Skeletal muscle satellite cell (primary cell): ENCODE data around the gene DAB2.
"Not testable (repeated sequence)": the region's sequence is repeated elsewhere in the genome, so short reads cannot be mapped to it uniquely, and the experiment has no call there.

Source experiments
- H3K27me3 ChIP-seq: 2 replicates; pipeline ENCODE4 v1.7.0; 2013; ENCODE audit warnings: low read length; ENCODE audit not compliant: control insufficient read depth, insufficient read depth
- H3K36me3 ChIP-seq: 2 replicates; pipeline ENCODE4 v1.7.0; 2013; ENCODE audit warnings: mild to moderate bottlenecking, control low read depth, low read length; ENCODE audit not compliant: insufficient read depth
- H3K4me1 ChIP-seq: 2 replicates; pipeline ENCODE4 v1.7.0; 2013; ENCODE audit warnings: low read length; ENCODE audit not compliant: control insufficient read depth, insufficient read depth
- H3K4me2 ChIP-seq: 2 replicates; pipeline ENCODE4 v1.7.0; 2013; ENCODE audit warnings: mild to moderate bottlenecking, low read length
- H3K4me3 ChIP-seq: 2 replicates; pipeline ENCODE4 v1.7.0; 2013; ENCODE audit warnings: low read length
- H3K9ac ChIP-seq: 2 replicates; pipeline ENCODE4 v1.7.0; 2013; ENCODE audit warnings: mild to moderate bottlenecking, low read depth, low read length, moderate library complexity
- H3K9me3 ChIP-seq: replicated peaks from 2 replicates; pipeline ENCODE4 v1.7.0; 2013; ENCODE audit warnings: mild to moderate bottlenecking, control low read depth, low read length

Gene DAB2

GRCh38 chr5:39415201-39415600 is 9.6 kb downstream of the DAB2 start:
- peaks cover 26% of the 10 kb centered on the region for H3K4me1 ChIP-seq

DNA sequence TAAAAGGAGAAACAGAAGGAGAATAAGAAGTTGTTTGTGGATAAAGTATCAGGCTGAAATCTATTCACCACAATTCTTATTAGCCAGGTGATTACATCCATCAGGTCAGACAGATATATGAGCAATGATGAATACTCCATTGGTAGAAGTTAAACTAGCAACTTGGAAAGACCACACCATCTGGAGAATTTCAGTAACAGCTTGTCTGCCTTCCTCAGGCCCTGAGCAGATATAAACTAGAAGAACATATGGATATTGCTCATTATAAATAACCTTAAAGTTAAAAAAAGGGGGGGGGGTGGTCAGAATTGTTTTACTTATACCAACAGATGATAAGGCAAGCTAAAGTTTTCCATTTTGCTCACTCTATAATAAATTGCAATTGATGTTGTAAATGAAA is 10.4 kb downstream of the DAB2 start:
- Histone ChIP-seq H3K4me3 (no peak overlapping the region), H3K36me3 (peaks cover 24% of the 10 kb centered on the region), H3K4me1 (peaks cover 28% of the 10 kb centered on the region)

More at GRCh38 chr5:39415201-39415600, 9.6 kb downstream of the DAB2 start:
- Histone ChIP-seq H3K36me3 (peaks cover 24% of the 10 kb centered on the region), H3K4me2 (no peak overlapping the region), H3K4me3 (no peak overlapping the region), H3K27me3 (no peaks in the 10 kb centered on the region), H3K9me3 (no peaks in the 10 kb centered on the region), H3K9ac (no peak overlapping the region)

DNA sequence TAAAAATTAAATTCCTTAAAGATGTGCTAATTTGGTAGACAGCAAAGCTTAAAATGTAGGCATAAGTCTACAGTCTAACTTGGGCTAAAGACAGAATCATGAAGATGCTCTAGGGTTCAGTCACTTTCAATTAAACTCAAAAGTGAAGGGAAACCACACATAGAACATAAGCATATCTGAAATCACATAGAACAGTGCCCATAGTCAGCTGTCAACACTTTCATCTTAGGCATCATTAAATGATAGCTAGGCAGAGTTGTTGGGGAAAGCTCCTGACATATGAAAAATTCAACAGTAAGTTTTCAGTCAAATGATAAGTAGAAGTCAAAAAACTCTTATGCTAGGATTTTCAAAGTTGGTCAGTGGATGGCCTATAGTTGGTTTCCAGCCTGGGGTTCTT is 11.0 kb downstream of the DAB2 start:
- no peak overlapping the region for H3K4me2 ChIP-seq
- no peak overlapping the region for H3K9ac ChIP-seq
- H3K4me1 ChIP-seq: peaks cover 28% of the 10 kb centered on the region
- no peaks in the 10 kb centered on the region for H3K27me3 ChIP-seq
- H3K36me3 ChIP-seq: peaks cover 24% of the 10 kb centered on the region
- no peak overlapping the region for H3K4me3 ChIP-seq
- H3K9me3 ChIP-seq: no peaks in the 10 kb centered on the region

More for the DNA sequence above, 10.4 kb downstream of the DAB2 start:
- Histone ChIP-seq H3K4me2 (no peak overlapping the region), H3K9ac (no peak overlapping the region), H3K27me3 (no peaks in the 10 kb centered on the region), H3K9me3 (no peaks in the 10 kb centered on the region)

DNA sequence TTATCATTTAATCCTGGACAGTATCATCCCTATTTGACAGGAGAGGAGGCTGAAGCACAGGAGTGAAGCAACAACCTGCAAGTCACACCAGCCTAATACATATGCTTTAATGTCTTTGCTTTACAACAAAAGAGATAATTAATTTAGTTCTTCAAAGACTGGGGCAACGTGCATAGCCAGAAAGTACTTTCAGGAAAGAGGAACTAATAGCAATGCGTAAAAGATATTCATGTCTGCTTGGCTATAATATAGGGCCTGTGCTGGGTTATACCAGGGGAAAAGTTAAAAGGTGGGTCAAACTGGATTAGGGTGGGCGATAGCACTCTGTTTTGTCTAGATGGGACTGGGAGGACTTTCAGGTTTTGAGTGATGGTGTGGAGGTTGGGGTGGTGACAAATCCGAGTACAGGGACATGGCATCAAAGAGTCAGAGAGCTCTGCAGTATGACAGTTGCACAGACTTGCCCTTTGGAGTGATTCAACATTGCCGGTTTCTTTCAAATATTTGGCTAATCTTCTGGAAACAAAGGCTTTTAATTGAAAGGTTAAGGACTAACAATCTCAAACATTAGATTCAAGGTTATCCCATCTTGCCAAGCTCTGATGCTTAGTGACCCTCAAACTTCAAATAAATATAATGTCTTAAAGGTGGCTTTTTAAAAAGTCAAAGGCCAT is 11.9 kb downstream of the DAB2 start:
- no peak overlapping the region for H3K9ac ChIP-seq
- peaks cover 26% of the 10 kb centered on the region for H3K36me3 ChIP-seq
- H3K4me3 ChIP-seq: no peak overlapping the region
- H3K9me3 ChIP-seq: no peaks in the 10 kb centered on the region
- no peaks in the 10 kb centered on the region for H3K27me3 ChIP-seq
- no peak overlapping the region for H3K4me2 ChIP-seq
- peaks cover 28% of the 10 kb centered on the region for H3K4me1 ChIP-seq

GRCh38 chr5:39411985-39412384 is 12.8 kb downstream of the DAB2 start:
- Histone ChIP-seq H3K9ac (no peak overlapping the region), H3K9me3 (no peaks in the 10 kb centered on the region), H3K27me3 (no peaks in the 10 kb centered on the region), H3K4me3 (no peak overlapping the region), H3K4me2 (no peak overlapping the region), H3K36me3 (peaks cover 23% of the 10 kb centered on the region), H3K4me1 (peaks cover 28% of the 10 kb centered on the region)

DNA sequence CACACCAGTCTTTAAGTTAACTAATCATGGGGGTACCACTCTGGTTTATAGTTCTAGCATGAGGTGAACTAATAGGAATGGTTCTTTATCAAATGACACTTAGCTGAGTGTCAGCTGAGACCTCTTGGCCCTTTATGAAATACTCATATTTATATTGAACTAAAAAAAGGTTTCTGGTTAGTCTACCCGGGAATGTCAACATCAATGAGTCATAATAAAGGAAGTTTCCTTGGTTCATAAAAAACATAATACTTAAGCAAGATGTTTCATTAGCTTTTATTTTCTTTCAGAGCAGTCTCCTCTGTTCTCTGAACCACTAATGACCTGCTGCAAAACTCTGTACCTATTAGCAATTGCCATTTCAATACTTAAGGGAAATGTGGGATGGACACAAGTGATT is 13.7 kb downstream of the DAB2 start:
- peaks cover 28% of the 10 kb centered on the region for H3K4me1 ChIP-seq

DNA sequence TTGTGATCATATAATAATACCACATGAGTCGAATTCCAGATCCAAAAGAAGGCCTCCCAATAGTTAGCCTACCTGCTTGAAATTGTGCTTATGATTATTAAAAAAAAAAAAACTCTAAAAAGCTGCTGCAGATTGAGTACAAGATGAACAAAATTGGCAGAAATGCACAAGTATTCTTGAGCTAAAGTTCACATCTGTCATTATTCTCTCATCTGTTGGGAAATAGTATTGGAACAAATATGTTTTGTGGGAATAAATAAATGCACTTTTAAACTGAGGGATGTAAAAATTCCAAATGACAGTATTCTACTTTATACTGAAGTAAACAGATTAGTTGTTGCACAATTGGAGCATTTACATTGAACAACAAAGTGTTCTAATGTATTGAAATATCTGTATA is 15.7 kb downstream of the DAB2 start:
- no peak overlapping the region for H3K9ac ChIP-seq
- H3K4me3 ChIP-seq: no peak overlapping the region
- H3K36me3 ChIP-seq: peaks cover 12% of the 10 kb centered on the region
- no peaks in the 10 kb centered on the region for H3K27me3 ChIP-seq
- no peak overlapping the region for H3K4me2 ChIP-seq
- peaks cover 22% of the 10 kb centered on the region for H3K4me1 ChIP-seq
- no peaks in the 10 kb centered on the region for H3K9me3 ChIP-seq

More for the DNA sequence above, 13.7 kb downstream of the DAB2 start:
- Histone ChIP-seq H3K27me3 (no peaks in the 10 kb centered on the region), H3K4me2 (peak overlapping the region; percentile 62), H3K9ac (no peak overlapping the region), H3K9me3 (no peaks in the 10 kb centered on the region), H3K36me3 (peaks cover 24% of the 10 kb centered on the region), H3K4me3 (peak overlapping the region; percentile 26)

- Histone ChIP-seq H3K4me2 (no peak overlapping the region), H3K4me3 (no peak overlapping the region), H3K36me3 (peaks cover 9% of the 10 kb centered on the region), H3K9ac (no peak overlapping the region), H3K9me3 (no peaks in the 10 kb centered on the region), H3K27me3 (no peaks in the 10 kb centered on the region), H3K4me1 (peaks cover 29% of the 10 kb centered on the region)
Observed at GRCh38 chr5:39405083-39405843, 19.5 kb downstream of the DAB2 start.

DNA sequence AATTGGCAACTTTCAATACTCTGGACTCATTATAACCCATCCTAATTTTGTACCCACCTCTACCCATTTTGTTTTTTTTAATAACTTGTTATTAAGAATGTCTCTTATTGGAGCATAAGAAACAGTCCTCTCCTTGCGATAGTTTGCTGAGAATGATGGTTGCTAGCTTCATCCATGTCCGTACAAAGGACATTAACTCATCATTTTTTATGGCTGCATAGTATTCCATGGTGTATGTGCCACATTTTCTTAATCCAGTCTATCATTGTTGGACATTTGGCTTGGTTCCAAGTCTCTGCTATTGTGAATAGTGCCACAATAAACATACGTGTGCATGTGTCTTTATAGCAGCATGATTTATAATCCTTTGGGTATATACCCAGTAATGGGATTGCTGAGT is 21.0 kb downstream of the DAB2 start:
- not testable (repeated sequence) for H3K36me3 ChIP-seq, H3K27me3 ChIP-seq, H3K4me2 ChIP-seq, H3K9ac ChIP-seq, H3K4me3 ChIP-seq, H3K9me3 ChIP-seq
- peaks cover 35% of the 10 kb centered on the region for H3K4me1 ChIP-seq

- Histone ChIP-seq H3K36me3 (peaks cover 11% of the 10 kb centered on the region), H3K4me1 (peaks cover 46% of the 10 kb centered on the region)
- not testable (repeated sequence) for H3K9me3 ChIP-seq, H3K9ac ChIP-seq, H3K4me3 ChIP-seq, H3K27me3 ChIP-seq, H3K4me2 ChIP-seq
Observed at GRCh38 chr5:39402140-39402539, 22.6 kb downstream of the DAB2 start.

DNA sequence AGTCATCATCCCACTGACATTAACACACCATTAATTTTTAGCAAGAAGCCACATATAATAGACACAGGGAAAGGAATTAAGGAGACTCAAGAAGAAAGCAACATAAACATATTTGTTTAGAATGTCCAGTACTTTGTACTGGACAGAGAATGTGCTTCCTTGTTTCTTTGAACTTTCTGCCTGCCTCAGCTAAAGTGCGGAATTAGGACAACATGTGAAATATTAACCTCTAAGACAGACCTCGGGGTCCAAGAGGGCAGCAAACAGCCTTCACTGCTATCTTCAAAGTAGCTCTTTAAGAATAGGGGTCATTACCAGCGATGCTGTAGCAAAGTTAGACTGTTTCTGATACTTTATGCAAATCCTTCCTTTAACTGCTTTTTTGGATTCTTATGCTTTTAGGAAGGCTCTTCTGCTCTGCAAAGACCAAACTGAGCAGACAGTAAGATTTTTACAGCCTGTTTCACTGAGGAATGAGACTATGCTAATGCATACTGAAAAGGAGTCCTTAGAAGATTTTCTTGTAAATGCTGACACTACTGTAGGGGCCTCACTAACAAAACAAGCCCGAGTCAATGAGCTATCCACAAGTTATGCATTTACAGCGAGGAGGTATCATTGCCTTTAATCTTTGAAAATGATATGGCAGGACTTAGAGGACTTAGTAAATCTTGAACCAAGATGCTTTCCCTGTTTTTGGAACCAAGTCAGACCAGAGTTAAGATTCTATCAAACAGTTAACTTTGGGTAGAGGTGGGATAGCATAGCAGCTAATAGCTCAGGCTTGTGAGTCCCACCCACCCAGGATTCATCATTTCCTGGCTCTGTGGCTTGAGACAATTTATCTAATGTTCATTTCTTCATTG is 23.8 kb downstream of the DAB2 start:
- Histone ChIP-seq H3K9ac (peak overlapping the region; percentile 31), H3K36me3 (peaks cover 21% of the 10 kb centered on the region), H3K4me2 (peak overlapping the region; percentile 39), H3K9me3 (no peaks in the 10 kb centered on the region), H3K4me1 (peaks cover 46% of the 10 kb centered on the region), H3K4me3 (peak overlapping the region; percentile 14), H3K27me3 (no peaks in the 10 kb centered on the region)
